Measurements from ENCODE around the gene SSR4. TPM values are rescaled to one million over a fixed set of nuclear protein-coding genes. Genes with fewer than 3 reads are reported as not detected.

SSR4 gene
- total RNA-seq, 1 donor from 2014 or later, result 297 TPM

DNA sequence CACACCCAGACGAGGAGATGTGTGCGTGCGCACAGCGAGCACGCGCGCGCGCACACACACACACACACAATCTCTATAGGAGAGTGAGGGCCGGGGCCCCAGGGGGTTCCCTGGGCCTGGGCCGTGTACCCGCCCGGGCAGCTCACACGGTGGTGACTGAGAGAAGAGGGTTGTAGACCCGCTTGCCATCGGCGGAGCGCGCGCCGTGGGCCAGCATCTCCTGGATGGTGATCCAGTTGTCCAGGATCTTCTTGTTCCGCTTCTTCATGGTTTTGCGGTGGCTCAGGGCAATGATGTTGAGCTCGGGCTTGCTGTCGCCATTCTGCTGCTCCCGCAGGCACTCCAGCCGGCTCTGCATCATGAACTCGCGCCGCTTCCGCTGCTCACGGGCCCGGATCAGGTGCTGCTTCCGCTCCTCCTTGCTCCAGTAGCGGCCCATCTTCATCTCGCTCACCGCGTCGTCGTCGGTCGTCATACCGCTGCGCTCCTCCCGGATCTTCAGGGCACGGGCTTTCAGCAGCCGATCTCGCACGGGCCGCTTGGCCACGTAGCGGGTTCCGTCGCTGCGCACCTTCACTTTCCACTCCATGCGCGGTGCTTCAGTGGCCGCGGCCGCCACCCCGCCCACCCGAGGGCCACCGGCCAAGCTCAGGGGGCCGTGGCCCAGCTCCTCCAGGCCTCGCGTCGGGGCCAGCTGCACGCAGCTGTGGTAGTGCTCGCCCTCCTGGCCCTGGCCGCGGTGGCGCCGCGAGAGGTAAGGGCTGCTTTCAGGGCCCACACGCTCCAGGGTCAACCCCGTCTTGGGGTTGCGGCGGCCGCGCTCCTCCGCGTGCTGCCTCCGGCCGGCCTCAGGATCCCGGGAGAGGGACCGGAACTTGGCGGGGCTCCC, 9.0 kb downstream of the SSR4 start:
- intact Hi-C loops (cut with micrococcal nuclease), result no loop called here

DNA sequence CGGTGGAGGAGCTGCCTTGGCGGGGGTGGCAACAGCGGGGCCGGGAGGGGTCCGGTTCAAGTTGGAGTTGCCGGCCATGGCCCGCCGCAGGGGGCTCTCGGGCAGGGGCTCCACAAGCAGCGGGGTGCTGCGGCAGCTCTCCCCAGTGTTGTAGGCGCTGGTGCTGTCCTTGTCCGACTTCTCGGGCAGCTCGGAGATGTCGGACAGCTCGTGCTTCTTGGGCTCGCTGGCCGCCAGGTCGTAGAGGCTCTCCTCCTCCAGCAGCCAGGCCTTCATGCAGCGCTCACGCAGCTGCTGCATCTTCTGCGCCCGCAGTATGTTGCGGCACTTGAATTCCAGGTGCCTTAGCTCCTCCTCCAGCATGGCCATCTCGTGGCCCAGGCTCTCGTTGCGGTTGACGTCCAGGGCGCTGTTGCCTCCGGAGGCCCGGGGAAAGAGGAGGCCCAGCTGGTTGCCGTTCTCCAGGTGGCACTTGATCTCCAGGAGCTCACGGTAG, 9.7 kb downstream of the SSR4 start:
- intact Hi-C loops (cut with micrococcal nuclease), result no loop called here

DNA sequence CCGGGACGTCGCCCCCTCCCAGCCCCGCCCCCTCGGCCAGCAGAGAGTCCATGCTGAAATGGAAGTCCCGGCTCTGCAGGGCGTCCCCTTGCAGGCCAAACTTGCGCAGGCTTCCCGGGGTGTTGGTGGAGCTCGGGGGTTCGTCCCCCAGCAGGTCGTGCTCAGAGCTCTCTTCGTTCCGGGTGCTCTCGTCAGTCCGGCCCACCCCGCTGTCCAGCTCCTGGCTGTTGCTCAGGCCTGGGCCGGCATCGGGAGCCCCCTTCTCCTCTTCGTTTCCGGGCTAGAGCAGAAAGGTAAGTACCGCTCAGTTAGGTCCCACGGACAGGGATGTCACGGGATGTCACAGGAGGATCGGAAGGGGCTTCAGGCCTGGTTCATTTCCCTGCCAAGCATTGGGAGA, 10.2 kb downstream of the SSR4 start:
- intact Hi-C loops (cut with micrococcal nuclease), result no loop called here

DNA sequence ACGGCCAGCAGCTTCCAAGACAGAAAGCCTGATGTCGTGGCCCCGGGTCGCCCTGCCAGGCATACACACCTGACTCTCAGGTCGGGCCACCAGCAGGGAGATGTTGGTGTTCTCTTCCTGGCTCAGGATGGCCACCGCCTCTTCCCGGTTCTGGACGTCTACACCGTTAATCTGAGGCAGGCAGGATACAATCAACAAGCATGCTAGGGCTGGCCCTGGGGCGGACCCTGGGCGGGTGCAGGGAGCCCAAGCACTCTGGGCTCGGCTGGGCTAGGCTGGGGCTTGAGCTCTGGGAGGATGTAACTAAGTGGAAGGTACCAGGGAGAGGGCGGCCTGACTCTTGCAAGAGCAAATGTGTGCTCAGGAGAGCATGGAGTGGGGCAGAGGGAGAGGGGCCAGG, 11.0 kb downstream of the SSR4 start:
- intact Hi-C loops (cut with micrococcal nuclease), result no loop called here

DNA sequence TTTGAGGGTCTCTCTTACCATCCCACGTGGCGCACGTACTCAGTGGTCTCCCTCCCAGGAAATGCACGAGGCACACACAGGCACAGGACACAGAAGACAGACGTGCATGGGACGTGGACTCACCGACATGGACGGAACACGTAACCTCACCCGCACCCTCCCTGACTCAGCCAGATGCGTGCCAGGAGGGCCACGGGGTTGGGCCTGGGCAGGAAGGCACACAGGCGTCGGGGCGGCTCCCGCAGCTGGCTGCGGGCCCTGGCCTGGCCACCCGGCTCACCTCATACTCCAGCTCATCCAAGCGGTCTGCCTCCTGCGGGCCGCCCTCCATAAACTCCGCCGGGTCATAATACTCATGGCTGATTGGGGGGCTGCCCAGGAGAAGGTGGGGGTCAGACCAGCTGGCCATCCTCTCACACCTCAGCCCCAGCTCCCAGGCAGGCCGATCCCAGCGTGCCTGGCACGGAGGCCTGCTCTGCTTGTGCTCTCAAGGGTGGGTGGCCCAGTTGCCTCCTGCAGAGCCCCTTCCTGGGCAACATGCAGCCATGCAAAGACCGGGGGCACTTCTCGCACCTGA, 12.6 kb downstream of the SSR4 start:
- intact Hi-C loops (cut with micrococcal nuclease), result no loop called here

DNA sequence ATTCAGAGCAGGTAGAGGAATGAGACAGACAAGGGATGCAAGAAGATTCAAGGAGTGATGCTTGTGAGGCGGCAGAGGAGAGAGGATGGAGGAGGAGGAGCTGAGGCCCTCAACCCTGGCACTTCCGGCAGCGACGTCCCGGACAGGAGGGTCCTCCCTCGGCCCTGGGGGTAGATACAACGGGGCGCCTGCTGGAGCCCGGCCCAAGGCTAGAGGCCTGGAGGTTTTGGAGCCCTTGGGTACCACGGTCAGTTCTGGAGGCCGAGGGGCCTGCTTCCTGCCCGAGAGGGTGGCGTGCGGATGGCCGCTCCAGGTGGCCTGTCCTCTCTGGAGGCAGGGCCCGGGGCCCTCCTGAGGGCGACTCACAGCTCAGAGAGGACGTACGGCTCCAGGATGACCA, 13.5 kb downstream of the SSR4 start:
- intact Hi-C loops (cut with micrococcal nuclease), result no loop called here

DNA sequence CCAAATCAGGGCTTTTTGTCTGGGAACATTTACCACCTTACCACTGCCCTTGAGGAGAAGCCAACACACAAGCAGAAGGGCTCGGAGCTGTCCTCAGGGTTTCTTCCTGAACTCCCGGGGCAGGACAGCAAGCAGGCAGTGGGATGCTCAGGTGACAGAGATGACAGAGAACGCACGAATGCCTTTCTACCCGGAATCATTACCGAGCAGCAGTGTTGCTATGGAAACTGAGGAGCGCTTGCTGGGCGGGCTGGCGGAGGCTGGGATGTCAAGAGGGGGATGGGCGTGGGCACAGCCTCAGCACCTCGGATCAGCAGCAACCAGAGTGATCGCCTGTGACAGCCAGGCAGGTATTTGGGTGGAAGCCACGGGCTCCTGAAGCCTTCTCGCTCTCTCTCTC, 17.8 kb downstream of the SSR4 start:
- intact Hi-C loops (cut with micrococcal nuclease), result loop anchor here (10.0 kb wide), 1 partner anchor 63 kb away; no protein-coding TSS in a partner anchor

DNA sequence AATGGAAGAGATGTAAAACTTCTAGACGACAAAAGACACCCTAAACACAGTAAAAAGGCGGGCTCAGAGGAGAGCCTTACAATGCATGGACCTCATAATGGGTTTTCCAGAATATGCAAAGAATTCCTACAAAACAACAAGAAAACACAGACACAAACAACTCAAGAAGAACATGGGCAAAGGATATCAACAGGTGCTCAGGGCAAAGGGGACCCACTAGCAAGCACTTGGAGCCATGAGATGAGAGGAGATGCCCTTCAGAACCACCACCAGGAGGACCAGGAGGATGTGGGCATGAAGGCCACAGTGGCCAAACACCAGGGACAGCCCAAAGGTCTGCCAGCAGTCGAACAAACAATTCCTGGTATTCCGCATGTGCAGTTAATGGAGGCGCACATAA, 18.7 kb downstream of the SSR4 start:
- intact Hi-C loops (cut with micrococcal nuclease), result loop anchor here (10.0 kb wide), 1 partner anchor 62 kb away; no protein-coding TSS in a partner anchor

DNA sequence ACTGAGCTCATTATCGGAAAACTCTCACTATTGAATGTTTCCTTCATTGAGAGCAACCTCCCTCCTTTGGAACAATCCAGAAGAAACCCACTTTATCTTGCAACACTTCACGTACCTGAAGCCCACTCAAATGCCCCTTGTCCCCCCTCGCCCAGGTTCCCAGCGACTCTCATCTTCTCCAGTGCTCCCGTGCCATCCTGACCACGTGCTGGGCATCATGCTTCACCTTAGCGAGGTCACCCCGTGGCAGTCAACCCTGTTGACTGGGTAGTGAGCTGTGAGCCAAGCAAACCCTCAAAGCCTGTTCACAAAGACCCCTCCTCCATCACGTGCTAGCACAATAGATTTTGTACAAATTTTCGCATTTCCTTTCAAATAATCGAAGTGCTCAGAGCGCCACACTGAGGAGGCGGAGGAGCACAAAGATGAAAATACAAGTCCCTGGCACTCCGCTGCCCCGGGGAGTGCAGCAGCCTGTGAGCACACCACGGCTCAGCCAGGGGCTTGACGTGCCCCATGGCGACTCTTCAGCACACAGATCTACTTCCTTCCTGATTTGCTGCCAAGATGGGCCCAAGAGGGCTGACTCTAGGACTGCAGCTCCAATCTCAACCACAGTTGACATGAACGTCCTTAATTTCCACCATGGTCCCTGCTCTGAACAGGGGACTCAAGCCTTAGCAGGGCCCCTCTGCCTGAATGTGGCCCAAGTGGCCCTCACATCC, 20.3 kb downstream of the SSR4 start:
- intact Hi-C loops (cut with micrococcal nuclease), result loop anchor here (10.0 kb wide), 1 partner anchor 60 kb away; no protein-coding TSS in a partner anchor

DNA sequence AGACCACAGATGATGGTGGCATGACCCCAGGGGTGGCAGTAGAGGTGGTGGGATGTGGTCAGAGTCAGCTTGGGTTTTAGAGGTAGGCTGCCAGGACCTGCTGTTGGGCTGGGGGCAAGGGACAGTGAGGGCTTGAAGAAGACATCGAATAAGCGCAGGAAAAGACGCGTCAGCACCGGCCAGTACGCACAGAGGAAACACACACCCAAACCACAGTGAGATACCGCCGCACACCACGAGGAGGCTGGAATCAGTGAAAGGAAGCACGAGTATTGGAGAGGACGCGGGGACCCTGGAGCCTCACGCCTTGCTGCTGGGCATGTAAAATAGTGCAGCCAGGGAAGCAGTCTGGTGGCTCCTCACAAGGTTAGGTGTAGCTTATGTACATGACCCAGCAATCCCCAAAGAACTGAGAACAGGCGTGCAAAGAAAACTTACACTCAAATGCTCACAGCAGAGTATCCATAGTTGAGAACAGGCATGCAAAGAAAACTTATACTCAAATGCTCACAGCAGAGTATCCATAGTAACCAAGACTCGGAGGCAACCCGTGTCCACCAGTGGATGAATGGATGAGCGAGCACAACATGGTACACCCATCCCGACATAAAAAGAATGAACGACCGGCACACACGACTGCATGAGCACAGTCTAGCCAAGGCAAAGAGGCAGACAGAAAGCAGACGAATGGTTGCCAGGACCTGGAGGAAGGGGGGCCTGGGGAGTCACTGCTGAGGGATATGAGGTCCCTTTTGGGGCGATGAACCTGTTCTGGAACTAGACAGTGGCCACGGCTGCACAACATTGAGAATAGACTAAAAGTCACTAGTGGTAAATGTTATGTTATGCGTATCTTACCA, 22.6 kb downstream of the SSR4 start:
- intact Hi-C loops (cut with micrococcal nuclease), result loop anchor here (10.0 kb wide), 1 partner anchor 58 kb away; no protein-coding TSS in a partner anchor

DNA sequence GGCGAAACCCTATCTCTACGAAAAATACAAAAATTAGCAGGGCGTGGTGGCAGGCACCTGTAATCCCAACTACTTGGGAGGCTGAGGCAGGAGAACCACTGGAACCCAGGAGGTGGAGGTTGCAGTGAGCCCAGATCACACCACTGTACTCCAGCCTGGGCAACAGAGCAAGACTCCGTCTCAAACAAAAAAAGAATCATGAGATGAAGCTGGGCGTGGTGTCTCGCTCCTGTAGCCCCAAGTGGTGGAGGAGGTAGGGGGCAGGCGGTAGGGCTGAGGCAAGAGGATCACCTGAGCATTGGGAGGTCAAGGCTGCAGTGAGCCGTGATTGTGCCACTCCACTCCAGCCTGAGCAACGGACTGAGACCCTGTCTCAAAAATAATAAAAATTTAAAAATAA, 23.6 kb downstream of the SSR4 start:
- intact Hi-C loops (cut with micrococcal nuclease), result loop anchor here (10.0 kb wide), 1 partner anchor 57 kb away; no protein-coding TSS in a partner anchor

DNA sequence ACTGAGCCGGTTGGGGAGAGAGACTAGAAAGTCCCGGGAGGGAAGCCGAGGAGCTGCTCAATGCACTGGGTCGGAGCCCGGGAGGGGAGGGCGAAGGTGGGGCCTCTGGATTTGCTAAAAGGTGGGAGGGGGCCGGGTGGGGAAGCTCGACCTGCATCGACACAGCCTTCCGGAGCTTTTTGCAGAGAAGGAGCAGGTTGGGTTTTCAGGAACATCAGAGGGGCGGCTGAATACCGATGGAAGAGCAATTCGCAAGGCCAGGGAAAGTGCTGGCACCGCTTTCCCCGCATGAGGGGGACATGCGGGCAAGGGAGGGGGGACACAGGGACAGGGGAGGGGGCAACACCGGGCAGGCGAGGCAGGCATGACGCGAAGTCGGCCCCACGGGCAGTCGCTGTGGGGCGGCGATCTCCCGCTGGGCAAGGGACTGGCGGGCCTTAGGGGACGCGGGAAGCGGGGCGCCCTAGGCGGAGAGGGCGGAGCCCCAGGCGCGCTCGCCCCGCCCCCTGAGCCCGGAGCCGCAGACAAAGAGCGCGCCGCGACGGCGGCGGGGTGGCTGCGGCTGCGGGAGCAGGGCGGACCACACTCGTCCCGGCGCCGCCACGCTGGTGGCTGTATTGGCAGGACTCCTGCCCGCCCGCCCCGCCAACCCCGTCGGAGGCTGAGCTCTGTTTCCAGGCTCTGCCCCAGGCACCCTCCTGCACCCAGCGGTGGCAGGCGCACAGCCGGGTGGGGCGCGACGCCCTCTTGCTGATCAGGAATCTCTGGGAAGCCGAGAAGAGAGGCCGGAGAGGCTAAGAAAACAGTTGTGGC, 24.3 kb downstream of the SSR4 start:
- intact Hi-C loops (cut with micrococcal nuclease), result loop anchor here (10.0 kb wide), 1 partner anchor 56 kb away; no protein-coding TSS in a partner anchor

DNA sequence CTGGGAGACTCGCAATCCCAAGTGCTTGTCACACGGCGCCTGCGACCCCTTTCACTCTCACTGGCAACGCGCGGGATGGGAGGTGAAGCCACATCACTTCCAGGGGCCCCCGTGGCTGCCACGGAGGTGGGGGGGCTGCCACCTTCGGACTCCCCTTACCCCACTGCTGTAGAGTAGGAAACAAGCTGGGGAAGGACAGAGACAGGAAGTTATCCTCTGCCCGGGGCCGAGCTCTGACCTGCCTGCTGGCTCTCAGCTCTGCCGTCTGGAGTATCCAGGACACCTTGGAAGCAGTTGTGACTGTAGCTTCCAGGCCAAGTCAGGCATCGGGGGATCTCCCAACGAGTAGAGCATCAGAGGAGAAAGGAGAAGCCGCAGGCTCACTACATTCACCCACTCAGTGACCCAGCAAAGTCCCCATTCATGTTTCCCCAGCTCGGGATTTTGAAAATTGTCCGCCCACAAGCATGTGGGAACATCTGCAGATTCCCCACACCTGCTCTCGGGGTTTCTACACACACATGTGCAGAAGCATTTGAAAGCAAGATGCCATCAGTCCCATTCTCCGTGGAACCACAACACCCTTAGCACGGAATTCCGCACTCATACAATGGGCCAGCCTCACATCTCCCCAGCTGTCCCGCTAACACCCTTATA, 25.0 kb downstream of the SSR4 start:
- intact Hi-C loops (cut with micrococcal nuclease), result loop anchor here (10.0 kb wide), 1 partner anchor 55 kb away; no protein-coding TSS in a partner anchor

DNA sequence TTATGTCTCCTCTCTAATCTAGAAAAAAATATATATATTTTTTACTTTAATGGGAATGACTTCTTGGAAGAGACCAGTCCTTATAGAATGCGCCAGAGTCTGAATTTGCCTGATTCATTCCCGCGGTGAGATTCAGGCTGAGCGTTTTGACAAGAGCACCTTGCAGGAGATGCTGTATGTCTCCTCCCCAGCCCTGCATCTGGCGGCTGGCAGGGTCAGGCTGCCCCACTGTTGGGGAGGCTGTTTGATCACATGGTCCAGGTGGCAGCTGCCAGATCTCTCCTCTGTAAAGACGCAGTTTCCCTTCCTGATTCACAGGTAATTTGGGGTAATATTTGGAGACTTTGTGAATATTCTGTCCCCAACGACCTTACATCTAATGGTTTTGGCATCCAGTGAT, 26.1 kb downstream of the SSR4 start:
- intact Hi-C loops (cut with micrococcal nuclease), result no loop called here

DNA sequence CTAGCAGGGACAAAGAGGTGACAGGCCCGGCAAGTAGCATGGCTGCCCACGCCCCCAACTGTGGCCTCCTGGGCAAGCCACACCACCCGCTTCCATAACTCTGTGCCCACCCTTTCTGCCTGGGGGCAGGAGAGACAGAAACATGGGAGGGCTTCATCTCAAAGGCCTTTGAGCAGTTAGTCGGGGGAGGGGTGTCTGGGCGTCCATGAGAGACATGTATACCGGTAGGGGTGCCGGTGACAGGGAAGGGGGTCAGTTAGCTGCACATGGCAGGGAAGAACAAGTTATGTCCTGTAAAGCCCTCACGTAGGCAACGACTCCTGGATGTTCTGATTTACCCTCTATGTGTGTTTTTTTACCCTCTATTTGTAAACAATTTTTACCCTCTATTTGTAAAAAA, 26.6 kb downstream of the SSR4 start:
- intact Hi-C loops (cut with micrococcal nuclease), result no loop called here

DNA sequence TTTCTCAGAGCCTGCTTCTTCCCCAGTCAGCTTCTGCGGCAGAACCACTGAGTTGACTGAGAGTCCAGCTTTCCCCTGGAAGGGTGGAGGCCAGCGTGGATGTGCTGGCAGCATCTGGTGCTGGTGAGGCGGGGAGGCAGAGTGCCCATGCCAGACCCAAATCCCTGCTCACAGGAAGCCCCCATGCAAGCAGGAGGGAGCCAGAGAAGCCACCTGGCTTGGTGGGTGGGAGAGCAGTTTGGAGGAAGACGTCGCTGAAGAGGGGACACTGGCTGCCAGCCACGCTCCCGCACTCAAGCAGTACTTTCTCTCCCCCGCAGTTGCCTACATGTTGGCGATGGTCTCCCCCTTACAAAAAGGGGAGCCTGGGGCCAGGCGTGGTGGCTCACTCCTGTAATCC, 29.9 kb downstream of the SSR4 start:
- intact Hi-C loops (cut with micrococcal nuclease), result no loop called here

DNA sequence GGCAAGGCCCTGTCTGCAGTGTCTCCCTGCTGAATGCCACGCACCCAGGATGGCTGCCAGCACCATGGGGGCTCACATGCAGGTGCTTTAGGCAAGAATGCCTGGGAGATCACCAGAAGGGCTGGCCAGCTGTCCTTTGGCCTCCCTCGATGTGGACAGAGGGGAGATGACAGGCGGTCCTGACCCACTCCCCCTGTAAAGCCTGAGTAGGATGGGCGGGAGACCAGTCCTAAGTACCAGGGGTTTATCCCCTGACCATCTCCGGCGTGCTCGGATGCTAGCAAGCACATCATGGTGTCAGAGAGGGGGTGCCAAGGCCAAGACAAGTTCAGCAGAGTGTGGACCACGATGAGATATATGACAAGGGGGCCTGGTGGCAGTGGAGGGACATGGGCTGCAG, 30.6 kb downstream of the SSR4 start:
- intact Hi-C loops (cut with micrococcal nuclease), result no loop called here

DNA sequence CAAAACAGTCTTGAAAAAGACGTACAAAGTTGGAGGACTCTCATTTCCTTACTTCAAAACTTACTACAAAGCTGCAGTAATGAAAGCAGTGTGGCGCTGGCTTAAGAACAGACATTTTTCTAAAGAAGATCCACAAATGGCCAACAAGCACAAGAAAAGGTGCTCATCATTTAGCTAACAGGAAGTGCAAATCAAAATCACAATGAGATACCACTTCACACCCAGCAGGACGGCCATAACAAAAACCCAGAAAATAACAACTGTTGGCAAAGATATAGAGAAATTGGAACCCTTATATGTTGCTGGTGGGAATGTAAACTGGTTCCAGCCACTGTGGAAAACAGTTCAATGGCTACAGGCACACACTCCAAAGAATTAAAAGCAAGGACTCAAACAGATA, 32.5 kb downstream of the SSR4 start:
- intact Hi-C loops (cut with micrococcal nuclease), result no loop called here

DNA sequence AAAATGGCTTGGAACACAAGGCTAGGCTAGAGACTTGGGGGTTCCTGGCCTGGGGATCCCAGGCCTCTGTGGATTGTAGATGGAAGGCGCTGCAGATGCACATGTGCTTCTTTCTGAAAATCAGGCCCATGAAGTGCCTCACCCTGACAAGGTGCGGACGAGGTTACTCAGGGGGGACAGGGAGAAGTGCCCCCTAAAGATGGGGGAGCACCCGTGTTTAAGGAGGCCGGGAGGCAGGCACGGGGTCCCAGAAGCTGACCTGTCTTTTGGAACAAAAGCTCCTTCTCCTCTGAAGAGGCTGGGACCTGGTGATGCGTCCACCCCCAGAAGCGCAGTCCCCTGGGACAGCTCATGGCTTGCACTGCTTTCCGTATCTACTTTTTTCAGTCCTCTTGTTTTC, 33.4 kb downstream of the SSR4 start:
- intact Hi-C loops (cut with micrococcal nuclease), result no loop called here
